Keratinocyte (primary cell): Measurements from ENCODE around the gene BEND3.

Source experiments
- EZH2 ChIP-seq: IDR thresholded peaks from one replicate; pipeline ENCODE4 v1.6.1; 2012; ENCODE audit warnings: inconsistent platforms, mild to moderate bottlenecking, low read length, moderate library complexity
- TF ChIP-seq, protein P1 (sequence below), 3 experiments: IDR thresholded peaks in 1 of 3; conservative IDR thresholded peaks in 1 of 3; optimal IDR thresholded peaks in 1 of 3; 2 replicates in 2 of 3; 3 replicates in 1 of 3; pipeline versions ENCODE3 to v1.5.1; 2011; ENCODE audit warnings: low read length in 3 of 3, mild to moderate bottlenecking in 3 of 3, moderate library complexity in 2 of 3, control low read depth in 1 of 3, inconsistent platforms in 1 of 3; ENCODE audit not compliant: insufficient read depth in 2 of 3; ENCODE audit errors: extremely low read depth in 1 of 3

DNA sequence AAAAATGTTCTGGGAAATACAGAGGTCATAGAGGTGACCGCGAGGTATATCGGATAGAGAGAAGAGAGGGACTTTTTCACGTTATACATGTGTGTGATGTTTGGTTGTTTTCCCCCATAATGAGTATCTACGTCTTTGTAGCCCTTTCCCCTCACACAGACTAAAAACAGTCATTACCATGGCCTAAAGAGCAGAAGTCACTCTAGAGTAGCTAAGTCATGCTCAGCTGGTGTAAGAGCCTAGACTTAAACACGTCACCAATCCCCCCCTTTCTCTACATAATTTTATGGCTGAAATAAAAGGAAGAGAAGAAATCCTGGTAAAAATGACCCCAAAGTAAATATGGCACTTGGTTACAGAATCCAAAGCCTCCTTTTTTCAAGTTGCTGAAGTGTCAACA is 6.0 kb upstream of the BEND3 start:
- TF ChIP-seq, protein P1, sequence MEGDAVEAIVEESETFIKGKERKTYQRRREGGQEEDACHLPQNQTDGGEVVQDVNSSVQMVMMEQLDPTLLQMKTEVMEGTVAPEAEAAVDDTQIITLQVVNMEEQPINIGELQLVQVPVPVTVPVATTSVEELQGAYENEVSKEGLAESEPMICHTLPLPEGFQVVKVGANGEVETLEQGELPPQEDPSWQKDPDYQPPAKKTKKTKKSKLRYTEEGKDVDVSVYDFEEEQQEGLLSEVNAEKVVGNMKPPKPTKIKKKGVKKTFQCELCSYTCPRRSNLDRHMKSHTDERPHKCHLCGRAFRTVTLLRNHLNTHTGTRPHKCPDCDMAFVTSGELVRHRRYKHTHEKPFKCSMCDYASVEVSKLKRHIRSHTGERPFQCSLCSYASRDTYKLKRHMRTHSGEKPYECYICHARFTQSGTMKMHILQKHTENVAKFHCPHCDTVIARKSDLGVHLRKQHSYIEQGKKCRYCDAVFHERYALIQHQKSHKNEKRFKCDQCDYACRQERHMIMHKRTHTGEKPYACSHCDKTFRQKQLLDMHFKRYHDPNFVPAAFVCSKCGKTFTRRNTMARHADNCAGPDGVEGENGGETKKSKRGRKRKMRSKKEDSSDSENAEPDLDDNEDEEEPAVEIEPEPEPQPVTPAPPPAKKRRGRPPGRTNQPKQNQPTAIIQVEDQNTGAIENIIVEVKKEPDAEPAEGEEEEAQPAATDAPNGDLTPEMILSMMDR (optimal IDR thresholded peaks at IDR 0.05 in 1 of 3, IDR thresholded peaks at IDR 0.05 in 1 of 3, conservative IDR thresholded peaks at IDR 0.05 in 1 of 3; ENCODE audit: extremely low read depth in 1 of 3, insufficient read depth in 2 of 3, low read length in 3 of 3): no peak
- no peak for TF ChIP-seq EZH2
